RWPE1 (cell line): ENCODE results near the gene ATG101.

Experiments used
- CTCF ChIA-PET: fragments of 350-600 bp; sonication (Branson Sonifier 250); formaldehyde crosslinking; extraction: SDS; loops from one replicate; lab custom pipeline; 2021; lab: Yijun Ruan, JAX
- POLR2A ChIA-PET: fragments of 400-600 bp; formaldehyde crosslinking; extraction: SDS; loops from one replicate; lab custom pipeline; 2020; ENCODE audit warnings: antibody characterized with exemption; ENCODE audit not compliant: low non-redundant PET; lab: Yijun Ruan, JAX
- DNase-seq: peaks from one replicate; pipeline ENCODE4 v3.0.0; 2012; ENCODE audit warnings: low spot score
- H3K27ac ChIP-seq: fragments of 450-650 bp; 2 replicates; pipeline ENCODE4 v1.5.1; 2017
- TF ChIP-seq, protein P1 (sequence below): fragments of 450-650 bp; conservative IDR thresholded peaks from 2 replicates; pipeline ENCODE4 v1.5.1; 2017; ENCODE audit warnings: low read depth, mild to moderate bottlenecking

The ATG101 gene

DNA sequence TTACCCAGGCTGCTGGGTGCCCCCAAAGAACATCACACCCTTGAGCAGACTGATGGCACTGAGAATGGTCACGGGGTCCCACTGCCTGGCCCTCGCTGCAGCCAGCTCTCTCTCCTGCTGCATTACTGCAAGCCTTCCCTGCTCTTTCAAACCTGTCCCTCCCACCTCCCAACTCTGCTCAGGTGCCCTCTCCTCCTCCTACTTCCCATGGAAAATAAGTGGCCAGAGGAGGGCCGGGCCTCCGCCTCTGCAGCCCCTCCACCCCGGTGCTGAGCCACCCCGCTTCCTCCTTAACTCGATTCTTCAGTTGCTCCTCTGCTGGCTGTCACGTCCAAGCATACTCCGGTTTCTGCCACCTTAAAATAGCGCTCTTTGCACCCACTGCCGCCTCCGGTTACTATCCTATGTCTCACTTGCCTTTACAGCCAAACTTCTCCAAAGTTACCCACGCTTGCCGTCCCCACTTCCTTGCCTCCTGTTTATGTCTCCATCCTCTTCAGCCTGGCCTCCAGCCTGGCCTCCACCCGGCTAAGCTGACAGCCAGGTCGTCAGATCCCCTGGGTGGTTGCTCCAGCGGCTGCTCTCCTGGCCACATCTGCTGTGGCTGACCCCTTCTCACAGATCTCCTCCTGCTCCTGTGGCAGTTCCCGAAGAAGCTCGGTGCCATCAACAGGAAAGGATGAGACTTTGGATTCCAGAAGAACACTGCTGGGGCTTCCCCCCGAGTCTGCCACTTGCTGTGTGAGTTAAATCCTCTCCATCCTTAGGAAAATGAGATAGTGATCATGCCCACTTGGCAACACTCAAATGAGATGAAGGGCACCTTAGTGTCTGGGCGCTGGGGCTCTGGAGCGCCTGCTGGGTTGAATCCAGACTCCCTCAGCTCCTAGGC lies 17.4 kb downstream of the ATG101 start:
- DNase-seq: no peak
- POLR2A ChIA-PET: no interaction called here

DNA sequence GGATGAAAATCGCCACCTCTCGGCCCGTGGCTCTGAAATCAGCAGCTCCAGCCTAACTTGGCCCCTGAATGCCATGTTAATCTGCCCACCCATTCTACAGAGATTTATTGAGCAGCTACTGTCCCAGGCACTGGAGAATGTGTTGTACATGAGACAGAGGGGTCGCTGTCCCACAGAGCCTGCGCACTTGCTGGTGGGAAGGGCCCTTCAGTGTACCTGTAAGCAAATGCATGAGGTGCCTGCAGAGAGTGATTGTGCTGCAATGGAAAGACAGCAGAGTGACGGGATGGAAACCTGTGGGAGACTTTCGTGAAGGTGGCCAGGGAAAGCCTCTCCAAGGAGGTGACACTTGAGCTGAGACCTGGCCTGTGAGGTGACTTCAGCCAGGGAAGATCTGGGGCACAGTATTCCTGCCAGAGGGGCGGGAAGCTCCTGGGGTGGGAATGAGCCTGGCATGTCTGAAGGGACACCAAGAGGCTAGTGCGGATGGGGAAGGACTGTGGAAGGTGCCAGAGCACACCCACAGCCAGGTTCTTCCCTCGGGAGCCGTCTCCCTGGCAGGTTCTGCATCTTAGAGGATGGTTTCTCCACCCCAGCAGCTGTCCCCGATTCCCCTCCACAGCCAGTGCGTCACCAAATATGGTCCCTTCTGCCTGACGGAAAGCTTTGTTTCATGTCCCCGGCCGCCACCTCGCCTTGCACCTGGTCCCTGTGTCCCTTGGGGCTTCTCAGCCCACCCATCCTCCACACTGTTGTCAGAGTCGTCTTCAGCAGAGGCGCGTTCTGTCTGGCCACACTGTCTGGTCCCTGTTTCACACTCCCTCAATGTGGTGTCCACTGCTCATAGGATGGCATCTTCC lies 18.4 kb downstream of the ATG101 start:
- ChIA-PET POLR2A (no interaction called here), CTCF (interaction anchor here (0.5 to 5.6 kb wide), 3 partner anchors 57 to 65 kb away, joined by 3 to 32 read pairs (median 6); no protein-coding TSS in a partner anchor)
- H3K27ac ChIP-seq: no peak overlapping the region
- no peak for DNase-seq
- TF ChIP-seq, protein P1, sequence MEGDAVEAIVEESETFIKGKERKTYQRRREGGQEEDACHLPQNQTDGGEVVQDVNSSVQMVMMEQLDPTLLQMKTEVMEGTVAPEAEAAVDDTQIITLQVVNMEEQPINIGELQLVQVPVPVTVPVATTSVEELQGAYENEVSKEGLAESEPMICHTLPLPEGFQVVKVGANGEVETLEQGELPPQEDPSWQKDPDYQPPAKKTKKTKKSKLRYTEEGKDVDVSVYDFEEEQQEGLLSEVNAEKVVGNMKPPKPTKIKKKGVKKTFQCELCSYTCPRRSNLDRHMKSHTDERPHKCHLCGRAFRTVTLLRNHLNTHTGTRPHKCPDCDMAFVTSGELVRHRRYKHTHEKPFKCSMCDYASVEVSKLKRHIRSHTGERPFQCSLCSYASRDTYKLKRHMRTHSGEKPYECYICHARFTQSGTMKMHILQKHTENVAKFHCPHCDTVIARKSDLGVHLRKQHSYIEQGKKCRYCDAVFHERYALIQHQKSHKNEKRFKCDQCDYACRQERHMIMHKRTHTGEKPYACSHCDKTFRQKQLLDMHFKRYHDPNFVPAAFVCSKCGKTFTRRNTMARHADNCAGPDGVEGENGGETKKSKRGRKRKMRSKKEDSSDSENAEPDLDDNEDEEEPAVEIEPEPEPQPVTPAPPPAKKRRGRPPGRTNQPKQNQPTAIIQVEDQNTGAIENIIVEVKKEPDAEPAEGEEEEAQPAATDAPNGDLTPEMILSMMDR: no peak

More for the DNA sequence above, 17.4 kb downstream of the ATG101 start:
- TF ChIP-seq, protein P1: no peak
- H3K27ac ChIP-seq: no peak overlapping the region
- CTCF ChIA-PET: interaction anchor here (0.6 to 5.6 kb wide), 3 partner anchors 61 to 905 kb away, joined by 5 to 32 read pairs (median 6); no protein-coding TSS in a partner anchor

DNA sequence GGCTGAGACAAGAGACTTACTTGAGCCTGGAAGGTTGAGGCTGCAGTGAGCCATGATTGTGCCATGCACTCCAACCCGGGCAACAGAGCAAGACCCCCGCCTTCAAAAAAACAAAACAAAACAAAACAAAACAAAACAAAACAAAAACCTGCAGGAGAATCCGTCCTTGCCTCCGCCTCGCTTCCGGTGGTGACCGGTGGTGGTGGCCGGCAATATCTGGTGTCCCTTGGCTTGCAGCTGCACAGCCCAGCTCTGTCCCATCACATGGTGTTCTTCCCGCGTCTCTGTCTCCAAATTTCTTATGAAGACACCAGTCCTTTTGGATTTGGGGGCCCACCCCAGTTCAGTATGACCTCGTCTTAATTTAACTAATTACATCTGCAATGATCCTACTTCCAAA lies 19.7 kb downstream of the ATG101 start:
- POLR2A ChIA-PET: no interaction called here
- CTCF ChIA-PET: interaction anchor here (0.6 to 5.6 kb wide), 2 partner anchors 9 to 64 kb away, joined by 3 to 32 read pairs; no protein-coding TSS in a partner anchor
- no peak overlapping the region for H3K27ac ChIP-seq
- no peak for DNase-seq
- TF ChIP-seq, protein P1: no peak

DNA sequence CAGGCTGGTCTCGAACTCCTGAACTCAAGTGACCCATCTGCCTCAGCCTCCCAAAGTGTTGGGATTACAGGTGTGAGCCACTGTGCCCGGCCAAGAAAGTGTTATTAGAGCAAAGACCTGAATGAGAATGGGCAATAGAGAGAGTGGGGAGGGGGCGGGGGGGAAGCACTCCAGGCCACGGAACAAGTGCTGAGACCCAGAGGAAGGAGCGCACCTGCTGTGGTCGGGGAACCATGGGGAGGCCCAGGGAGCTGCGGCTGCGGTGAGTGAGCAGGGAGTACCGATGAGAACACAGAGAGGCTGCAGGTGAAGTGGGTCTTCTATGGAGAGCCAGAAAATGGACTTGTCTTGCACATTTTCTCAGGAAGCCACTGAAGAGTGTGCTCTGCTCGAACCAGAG lies 20.5 kb downstream of the ATG101 start:
- no peak for DNase-seq
- CTCF ChIA-PET: interaction anchor here (1.5 kb wide), 1 partner anchor 65 kb away, joined by 6 read pairs; no protein-coding TSS in a partner anchor
- POLR2A ChIA-PET: no interaction called here
- no peak overlapping the region for H3K27ac ChIP-seq
- TF ChIP-seq, protein P1: no peak

DNA sequence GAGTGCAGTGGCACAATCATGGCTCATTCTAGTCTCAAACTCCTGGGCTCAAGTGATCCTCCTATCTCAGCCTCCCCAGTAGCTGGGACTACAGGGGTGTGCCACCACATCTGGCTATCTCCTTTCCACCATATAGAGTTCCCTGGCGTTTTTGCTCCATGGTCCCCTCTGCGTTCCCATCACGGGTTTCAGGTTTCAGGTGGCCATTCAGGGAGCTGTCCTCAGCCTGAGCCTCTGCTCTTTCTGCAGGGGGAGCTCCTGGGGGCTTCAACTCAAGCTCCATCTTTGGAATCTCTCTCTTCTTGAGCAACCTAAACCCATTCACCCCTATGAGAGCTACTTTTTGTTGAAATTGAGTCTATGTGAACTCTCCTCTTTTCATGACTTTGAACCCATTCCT lies 21.3 kb downstream of the ATG101 start:
- CTCF ChIA-PET: interaction anchor here (0.5 to 1.5 kb wide), 2 partner anchors 8 to 66 kb away, joined by 3 to 6 read pairs; no protein-coding TSS in a partner anchor
- no peak overlapping the region for H3K27ac ChIP-seq
- DNase-seq: no peak
- POLR2A ChIA-PET: no interaction called here
- TF ChIP-seq, protein P1: no peak

DNA sequence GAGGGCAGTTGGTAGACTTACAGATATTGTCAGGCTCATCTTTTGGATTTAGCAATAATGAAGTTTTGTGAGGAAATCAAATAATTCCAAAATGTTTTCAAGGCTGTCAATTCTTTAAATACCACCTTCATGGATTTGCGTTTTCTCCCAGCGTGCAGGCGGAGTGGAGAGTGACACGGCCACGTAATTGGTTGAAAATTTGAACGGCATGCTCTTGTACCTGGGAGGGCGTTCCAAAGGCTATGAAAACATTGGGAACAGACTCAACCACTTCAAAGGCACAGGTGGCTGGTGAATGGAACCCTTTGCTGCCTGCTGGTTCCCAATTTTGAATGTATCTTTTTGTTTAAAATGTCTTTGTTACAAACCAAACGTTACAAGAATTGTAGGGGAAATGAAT lies 22.1 kb downstream of the ATG101 start:
- no peak overlapping the region for H3K27ac ChIP-seq
- TF ChIP-seq, protein P1: no peak
- CTCF ChIA-PET: no interaction called here
- POLR2A ChIA-PET: no interaction called here
- DNase-seq: no peak
